ENCODE measurements around the gene PLEKHG3.
"Not testable (repeated sequence)": the region's sequence is repeated elsewhere in the genome, so short reads cannot be mapped to it uniquely, and the experiment has no call there.

The PLEKHG3 gene

DNA sequence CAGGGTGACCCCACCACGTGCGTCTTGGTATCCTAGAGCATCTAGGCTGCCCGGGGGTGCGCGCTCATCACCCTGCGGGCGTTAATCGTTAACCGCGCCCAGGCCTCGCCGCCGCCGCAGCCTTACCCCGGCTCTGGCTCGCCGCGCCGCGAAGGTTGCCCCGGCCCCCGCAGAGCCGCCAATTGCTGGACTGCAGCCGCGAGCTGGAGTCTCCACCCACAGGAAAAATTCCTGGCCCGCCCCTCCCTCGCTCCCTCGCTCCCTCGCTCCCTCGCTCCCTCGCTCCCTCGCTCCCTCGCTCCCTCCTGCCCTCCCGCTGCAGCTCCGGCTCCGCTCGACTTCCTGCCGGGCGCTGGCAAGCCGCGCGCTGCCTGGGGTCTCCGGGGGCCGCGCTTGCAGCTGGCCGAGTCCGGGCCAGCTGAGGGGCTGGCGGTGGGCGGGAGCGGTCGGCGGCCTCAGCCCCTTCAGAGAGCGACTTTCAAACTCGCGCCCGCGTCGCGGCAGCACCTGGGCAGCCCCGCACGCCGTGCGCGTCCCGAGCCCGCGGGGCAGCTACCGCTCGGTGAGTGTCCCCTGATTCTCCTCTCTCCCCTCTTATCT is at the start of gene PLEKHG3:
Gene PLEKHG3, plus strand, starts transcription at position 282 of the 600 bp plus-strand sequence. CDS start 23,208 bp downstream, outside the sequence.
- Mint-ChIP-seq H3K4me3 (peak within 1 kb of the TSS; percentile 70), H3K36me3 (ENCODE audit: low read depth) (no peaks in the 10 kb centered on the region), H3K4me1 (ENCODE audit: low read depth) (peaks cover 42% of the 10 kb centered on the region), H3K27me3 (peaks cover 61% of the 10 kb centered on the region), H3K27ac (no peak within 1 kb of the TSS), H3K9me3 (no peaks in the 10 kb centered on the region)

DNA sequence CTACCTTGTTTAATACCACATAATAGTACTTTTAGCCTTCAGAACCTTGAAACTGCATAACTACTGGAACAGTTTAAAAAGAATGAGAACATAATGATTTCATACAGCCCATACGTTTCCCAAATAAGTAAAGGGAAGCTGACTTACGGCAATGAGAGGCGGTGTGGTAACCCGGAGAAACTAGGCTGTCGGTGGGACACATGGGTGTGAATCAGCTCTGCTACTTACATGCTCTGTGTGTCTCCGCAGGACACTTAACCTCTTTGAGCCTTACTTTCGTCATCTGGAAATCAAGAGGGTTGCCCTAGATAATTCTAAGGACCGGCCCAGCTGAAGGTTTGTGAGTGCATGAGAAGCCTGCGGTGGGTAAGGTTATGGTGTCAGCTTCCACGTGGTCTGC is 49.3 kb upstream of the PLEKHG3 start:
- Mint-ChIP-seq H3K27ac (no peak overlapping the region), H3K4me3 (no peak overlapping the region), H3K27me3 (peaks cover 20% of the 10 kb centered on the region), H3K36me3 (ENCODE audit: low read depth) (no peaks in the 10 kb centered on the region), H3K4me1 (ENCODE audit: low read depth) (peaks cover 17% of the 10 kb centered on the region), H3K9me3 (no peaks in the 10 kb centered on the region)

DNA sequence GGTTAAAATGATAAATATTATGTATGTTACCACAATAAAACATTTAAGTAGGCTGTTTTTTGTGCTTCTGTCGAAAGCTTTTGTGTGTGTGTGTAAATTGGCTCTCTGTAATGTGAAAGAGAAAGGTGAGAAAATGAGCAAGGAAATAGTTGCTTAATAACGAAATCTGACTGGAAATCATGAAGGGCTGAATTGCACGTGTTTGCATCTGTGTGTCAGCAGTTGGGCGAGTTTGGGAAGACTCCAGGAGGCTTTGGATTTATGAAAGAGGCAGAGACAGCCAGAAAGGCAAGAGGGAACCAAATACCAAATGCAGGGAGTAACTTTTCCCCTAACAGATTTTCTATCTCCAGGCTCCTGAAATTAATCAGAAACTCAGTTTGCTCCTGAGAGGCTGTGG is 47.2 kb upstream of the PLEKHG3 start:
- no peak overlapping the region for H3K27ac Mint-ChIP-seq
- H3K4me1 Mint-ChIP-seq (ENCODE audit: low read depth), result peaks cover 17% of the 10 kb centered on the region
- no peaks in the 10 kb centered on the region for H3K36me3 Mint-ChIP-seq (ENCODE audit: low read depth)
- no peak overlapping the region for H3K4me3 Mint-ChIP-seq
- H3K9me3 Mint-ChIP-seq, result no peaks in the 10 kb centered on the region
- H3K27me3 Mint-ChIP-seq, result peaks cover 27% of the 10 kb centered on the region

DNA sequence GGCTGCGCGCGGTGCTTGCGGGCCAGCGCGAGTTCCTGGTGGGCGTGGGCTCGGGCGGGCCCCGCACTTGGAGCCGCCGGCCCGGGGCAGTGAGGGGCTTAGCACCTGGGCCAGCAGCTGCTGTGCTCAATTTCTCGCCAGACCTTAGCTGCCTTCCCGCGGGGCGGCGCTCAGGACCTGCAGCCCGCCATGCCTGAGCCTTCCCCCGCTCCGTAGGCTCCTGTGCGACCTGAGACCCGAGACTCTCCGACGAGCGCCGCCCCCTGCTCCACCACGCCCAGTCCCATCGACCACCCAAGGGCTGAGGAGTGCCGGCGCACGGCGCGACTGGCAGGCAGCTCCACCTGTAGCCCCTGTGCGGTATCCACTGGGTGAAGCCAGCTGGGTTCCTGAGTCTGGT is 46.0 kb upstream of the PLEKHG3 start:
- Mint-ChIP-seq H3K27ac (no peak overlapping the region), H3K4me1 (ENCODE audit: low read depth) (peaks cover 17% of the 10 kb centered on the region), H3K36me3 (ENCODE audit: low read depth) (no peaks in the 10 kb centered on the region), H3K4me3 (no peak overlapping the region), H3K27me3 (peaks cover 23% of the 10 kb centered on the region), H3K9me3 (no peaks in the 10 kb centered on the region)

DNA sequence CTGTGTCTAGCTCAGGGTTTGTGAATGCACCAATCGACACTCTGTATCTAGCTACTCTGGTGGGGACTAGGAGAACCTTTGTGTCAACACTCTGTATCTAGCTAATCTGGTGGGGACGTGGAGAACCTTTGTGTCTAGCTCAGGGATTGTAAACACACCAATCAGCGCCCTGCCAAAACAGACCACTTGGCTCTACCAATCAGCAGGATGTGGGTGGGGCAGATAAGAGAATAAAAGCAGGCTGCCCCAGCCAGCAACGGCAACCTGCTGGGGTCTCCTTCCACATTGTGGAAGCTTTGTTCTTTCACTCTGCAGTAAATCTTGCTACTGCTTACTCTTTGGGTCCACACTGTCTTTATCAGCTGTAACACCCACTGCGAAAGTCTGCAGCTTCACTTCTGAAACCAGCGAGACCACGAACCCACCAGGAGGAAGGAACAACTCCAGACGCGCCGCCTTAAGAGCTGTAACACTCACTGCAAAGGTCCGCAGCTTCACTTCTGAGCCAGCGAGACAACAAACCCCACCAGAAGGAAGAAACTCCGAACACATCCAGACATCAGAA is 45.4 kb upstream of the PLEKHG3 start:
- not testable (repeated sequence) for H3K9me3 Mint-ChIP-seq; H3K36me3 Mint-ChIP-seq (ENCODE audit: low read depth); H3K27ac Mint-ChIP-seq
- peaks cover 23% of the 10 kb centered on the region for H3K27me3 Mint-ChIP-seq
- peaks cover 16% of the 10 kb centered on the region for H3K4me1 Mint-ChIP-seq (ENCODE audit: low read depth)
- H3K4me3 Mint-ChIP-seq, result peak overlapping the region; percentile 60

DNA sequence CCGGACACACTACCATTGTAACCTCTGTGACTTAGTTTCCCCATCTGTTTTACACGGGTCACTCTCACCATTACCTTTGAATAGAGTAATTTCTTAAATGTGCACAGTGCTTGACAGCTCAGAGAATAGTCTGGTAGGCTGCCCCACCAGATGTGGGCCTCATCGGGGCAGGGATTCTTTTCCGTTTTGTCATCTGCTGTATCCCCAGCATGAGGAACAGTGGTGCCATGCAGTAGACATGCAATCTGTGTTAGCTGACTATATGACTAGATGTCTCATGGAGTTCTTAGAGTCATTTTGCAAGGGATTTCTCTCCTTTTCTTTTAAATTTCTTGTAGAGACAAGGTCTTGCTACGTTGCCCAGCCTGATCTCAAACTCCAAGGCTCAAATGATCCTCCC is 44.9 kb upstream of the PLEKHG3 start:
- H3K27me3 Mint-ChIP-seq, result peaks cover 23% of the 10 kb centered on the region
- peaks cover 10% of the 10 kb centered on the region for H3K4me1 Mint-ChIP-seq (ENCODE audit: low read depth)
- H3K9me3 Mint-ChIP-seq, result no peaks in the 10 kb centered on the region
- H3K27ac Mint-ChIP-seq, result no peak overlapping the region
- no peaks in the 10 kb centered on the region for H3K36me3 Mint-ChIP-seq (ENCODE audit: low read depth)
- peak overlapping the region; percentile 60 for H3K4me3 Mint-ChIP-seq

DNA sequence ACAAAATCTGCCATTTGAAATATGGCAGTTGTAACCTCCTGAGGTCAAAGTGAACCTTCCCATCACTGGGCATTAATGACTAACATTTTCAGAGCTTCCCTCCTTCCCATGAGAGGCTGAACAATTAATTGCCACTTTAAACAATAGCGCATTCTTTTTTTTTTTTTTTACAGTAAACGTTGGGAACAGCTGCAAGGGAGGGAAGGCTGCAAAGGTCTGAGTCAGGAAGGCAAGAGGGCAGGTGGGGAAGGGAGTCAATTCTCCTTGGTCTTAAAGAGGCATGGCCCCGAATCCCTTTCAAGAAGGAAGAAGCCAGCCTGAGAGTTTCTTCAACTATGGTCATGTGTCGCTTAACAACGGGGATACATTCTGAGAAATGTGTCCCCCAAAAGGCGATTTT is 41.0 kb upstream of the PLEKHG3 start:
- H3K27ac Mint-ChIP-seq, result no peak overlapping the region
- H3K4me1 Mint-ChIP-seq (ENCODE audit: low read depth), result peaks cover 9% of the 10 kb centered on the region
- H3K4me3 Mint-ChIP-seq, result no peak overlapping the region
- H3K9me3 Mint-ChIP-seq, result no peaks in the 10 kb centered on the region
- no peaks in the 10 kb centered on the region for H3K36me3 Mint-ChIP-seq (ENCODE audit: low read depth)
- H3K27me3 Mint-ChIP-seq, result peaks cover 19% of the 10 kb centered on the region

DNA sequence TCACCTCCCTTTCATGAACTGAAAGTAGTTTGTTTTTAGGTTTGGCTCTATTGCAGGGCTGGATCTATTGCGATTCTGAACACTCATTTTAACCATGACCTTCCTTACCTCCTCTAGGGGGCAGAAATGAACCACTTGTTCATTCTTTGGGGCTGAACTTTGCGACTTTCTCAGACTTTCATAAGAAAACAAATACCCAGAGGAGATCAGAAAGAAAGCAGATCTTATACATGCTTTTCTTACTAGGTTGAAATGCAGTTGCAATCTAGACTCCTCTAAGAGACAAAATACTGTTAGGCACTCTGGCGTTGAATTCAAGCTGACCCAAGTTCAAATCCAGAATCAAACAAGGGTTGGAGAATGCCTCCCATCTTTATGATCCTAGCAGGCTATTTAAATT is 32.6 kb upstream of the PLEKHG3 start:
- Mint-ChIP-seq H3K36me3 (ENCODE audit: low read depth) (no peaks in the 10 kb centered on the region), H3K27ac (no peak overlapping the region), H3K9me3 (no peaks in the 10 kb centered on the region), H3K4me1 (ENCODE audit: low read depth) (peaks cover 13% of the 10 kb centered on the region), H3K27me3 (no peaks in the 10 kb centered on the region), H3K4me3 (no peak overlapping the region)

DNA sequence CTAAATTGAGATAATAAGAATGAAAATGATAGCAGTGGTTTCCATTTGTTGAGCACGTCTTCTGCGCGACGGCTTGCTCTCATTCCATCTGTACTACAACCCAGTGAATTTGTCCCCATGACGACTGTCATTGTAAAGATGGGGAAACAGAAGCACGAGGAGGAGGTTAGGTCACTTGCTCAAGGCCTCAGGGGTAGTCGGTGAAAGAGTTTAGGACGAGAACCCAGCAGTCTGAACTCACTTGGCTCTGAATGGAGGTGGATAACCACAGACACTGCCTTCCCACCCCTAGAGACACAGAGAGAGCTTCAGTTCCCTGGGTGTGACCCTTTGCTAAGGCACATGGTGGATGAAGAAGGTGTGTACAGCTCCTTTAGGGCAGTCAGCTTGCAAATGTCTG is 30.9 kb upstream of the PLEKHG3 start:
- H3K27ac Mint-ChIP-seq, result no peak overlapping the region
- H3K36me3 Mint-ChIP-seq (ENCODE audit: low read depth), result no peaks in the 10 kb centered on the region
- H3K27me3 Mint-ChIP-seq, result no peaks in the 10 kb centered on the region
- H3K4me1 Mint-ChIP-seq (ENCODE audit: low read depth), result peaks cover 13% of the 10 kb centered on the region
- H3K9me3 Mint-ChIP-seq, result no peaks in the 10 kb centered on the region
- H3K4me3 Mint-ChIP-seq, result no peak overlapping the region

DNA sequence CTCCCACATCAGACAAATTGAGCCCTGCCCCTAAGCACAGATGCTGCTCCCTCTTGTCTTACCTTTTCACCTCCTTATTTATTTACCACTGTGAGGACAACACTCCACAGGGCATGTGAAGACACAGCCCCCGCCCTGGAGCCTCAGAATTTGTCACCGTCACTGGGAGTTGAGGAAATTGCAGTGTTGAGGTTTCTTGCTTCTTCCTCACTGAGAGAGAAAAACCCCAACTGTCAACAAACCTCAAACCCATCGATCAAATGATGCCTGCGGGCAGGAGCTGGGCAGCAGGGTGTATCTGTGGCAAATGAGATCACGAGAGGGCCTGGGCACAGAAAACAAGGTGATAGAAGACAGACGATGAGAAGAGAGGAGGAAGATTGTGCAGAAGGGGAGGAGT is 30.5 kb upstream of the PLEKHG3 start:
- H3K9me3 Mint-ChIP-seq, result no peaks in the 10 kb centered on the region
- no peak overlapping the region for H3K27ac Mint-ChIP-seq
- H3K27me3 Mint-ChIP-seq, result no peaks in the 10 kb centered on the region
- peaks cover 13% of the 10 kb centered on the region for H3K4me1 Mint-ChIP-seq (ENCODE audit: low read depth)
- H3K36me3 Mint-ChIP-seq (ENCODE audit: low read depth), result no peaks in the 10 kb centered on the region
- H3K4me3 Mint-ChIP-seq, result no peak overlapping the region

DNA sequence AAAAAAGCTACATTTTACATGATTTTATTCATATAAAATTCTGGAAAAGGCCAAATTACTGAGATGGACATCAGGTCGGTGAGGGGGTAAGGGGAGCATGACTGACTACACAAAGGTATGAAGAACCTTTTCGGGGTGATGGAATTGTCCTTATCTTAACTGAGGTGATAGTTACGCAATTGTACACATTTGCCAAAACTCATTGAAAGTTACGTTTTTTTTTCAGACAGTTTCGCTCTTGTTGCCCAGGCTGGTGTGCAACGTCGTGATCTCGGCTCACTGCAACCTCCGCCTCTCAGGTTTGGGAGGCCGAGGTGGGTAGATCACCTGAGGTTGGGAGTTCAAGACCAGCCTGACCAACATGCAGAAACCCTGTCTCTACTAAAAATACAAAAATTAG is 29.4 kb upstream of the PLEKHG3 start:
- Mint-ChIP-seq H3K9me3 (no peaks in the 10 kb centered on the region), H3K36me3 (ENCODE audit: low read depth) (no peaks in the 10 kb centered on the region), H3K27ac (no peak overlapping the region), H3K4me3 (no peak overlapping the region), H3K27me3 (no peaks in the 10 kb centered on the region), H3K4me1 (ENCODE audit: low read depth) (peaks cover 13% of the 10 kb centered on the region)

DNA sequence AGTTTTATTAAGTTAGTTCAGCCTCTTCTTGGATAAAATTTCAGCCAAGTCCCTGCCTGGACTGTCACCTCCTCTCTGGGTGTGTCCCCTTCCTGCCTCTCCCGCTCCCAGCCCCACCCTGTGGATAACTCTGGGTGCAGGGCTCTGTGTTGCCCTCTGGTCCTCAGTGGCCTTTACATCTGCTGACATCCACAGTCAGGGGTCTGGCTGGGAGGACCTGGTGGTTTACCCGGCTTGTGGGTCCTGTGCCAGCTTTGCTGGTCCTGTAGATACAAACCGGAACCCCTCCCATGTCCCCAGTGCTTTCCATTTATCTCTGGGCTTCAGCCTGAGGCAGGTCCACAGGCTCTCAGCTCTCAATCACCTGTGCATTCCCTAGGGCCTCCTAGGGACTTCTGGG is 28.9 kb upstream of the PLEKHG3 start:
- no peaks in the 10 kb centered on the region for H3K9me3 Mint-ChIP-seq
- no peaks in the 10 kb centered on the region for H3K36me3 Mint-ChIP-seq (ENCODE audit: low read depth)
- no peak overlapping the region for H3K4me3 Mint-ChIP-seq
- H3K4me1 Mint-ChIP-seq (ENCODE audit: low read depth), result peaks cover 13% of the 10 kb centered on the region
- no peaks in the 10 kb centered on the region for H3K27me3 Mint-ChIP-seq
- no peak overlapping the region for H3K27ac Mint-ChIP-seq

DNA sequence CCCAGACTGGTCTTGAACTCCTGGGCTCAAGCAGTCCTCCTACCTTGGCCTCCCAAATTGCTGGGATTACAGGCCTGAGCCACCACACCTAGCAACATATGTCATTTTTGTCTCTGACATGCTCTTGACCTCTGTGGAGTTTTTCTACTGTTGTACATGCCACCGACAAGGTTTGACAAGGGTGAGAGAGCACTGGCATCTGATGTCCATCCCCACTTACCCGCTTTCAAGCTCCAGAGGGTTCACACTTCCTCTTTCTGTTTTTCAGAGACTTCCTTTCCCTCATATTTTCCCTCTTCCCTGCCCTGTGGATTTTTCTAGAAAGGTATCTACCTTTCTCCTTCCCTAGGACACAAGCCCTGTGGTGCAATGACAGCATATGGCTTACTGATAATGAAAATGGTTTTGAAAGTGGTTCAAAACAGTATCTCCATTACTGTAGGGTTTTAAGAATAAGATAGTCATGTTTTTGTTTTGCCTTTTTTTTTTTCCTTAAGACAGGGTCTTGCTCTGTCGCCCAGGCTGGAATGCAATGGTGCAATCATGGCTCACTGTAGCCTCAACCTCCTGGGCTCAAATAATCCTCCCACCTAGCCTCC is 27.7 kb upstream of the PLEKHG3 start:
- H3K27ac Mint-ChIP-seq, result no peak overlapping the region
- H3K36me3 Mint-ChIP-seq (ENCODE audit: low read depth), result no peaks in the 10 kb centered on the region
- no peaks in the 10 kb centered on the region for H3K9me3 Mint-ChIP-seq
- H3K4me3 Mint-ChIP-seq, result no peak overlapping the region
- no peaks in the 10 kb centered on the region for H3K27me3 Mint-ChIP-seq
- H3K4me1 Mint-ChIP-seq (ENCODE audit: low read depth), result peaks cover 13% of the 10 kb centered on the region

DNA sequence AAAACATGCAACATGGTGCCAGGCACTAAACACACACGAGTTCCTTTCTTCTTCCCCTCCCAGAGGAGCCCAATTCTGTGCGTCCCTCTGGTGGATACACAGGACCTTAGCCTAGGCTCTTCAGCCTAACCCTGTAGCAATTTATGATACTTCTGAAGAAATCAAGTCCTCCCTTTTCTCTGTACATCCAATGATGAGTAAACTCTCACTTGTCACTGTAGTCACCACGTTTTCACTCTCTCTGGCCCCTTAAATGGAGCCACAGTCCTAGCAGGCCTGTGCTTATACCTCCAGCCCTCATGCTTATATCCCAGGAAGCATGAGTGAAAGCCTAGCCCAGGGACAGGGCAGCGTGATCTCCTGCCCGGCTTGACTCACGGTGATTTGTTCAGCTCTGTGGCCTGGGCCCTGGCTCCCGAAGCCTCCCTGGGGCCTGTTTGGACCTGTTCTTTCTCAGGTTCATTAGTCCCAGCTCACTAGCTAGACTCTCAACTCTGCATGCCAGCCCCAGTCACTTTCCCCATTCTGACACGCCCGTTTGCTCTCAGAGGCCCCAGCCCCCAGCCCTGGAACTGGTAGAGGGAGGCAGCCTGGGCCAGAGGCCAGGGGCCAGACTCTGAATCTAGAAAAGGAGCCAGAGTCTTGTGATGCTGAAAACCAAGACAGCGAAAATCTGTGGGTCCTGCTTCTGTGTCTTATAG is 24.1 kb upstream of the PLEKHG3 start:
- no peaks in the 10 kb centered on the region for H3K27me3 Mint-ChIP-seq
- no peak overlapping the region for H3K27ac Mint-ChIP-seq
- H3K4me1 Mint-ChIP-seq (ENCODE audit: low read depth), result no peaks in the 10 kb centered on the region
- H3K36me3 Mint-ChIP-seq (ENCODE audit: low read depth), result no peaks in the 10 kb centered on the region
- H3K9me3 Mint-ChIP-seq, result no peaks in the 10 kb centered on the region
- no peak overlapping the region for H3K4me3 Mint-ChIP-seq

DNA sequence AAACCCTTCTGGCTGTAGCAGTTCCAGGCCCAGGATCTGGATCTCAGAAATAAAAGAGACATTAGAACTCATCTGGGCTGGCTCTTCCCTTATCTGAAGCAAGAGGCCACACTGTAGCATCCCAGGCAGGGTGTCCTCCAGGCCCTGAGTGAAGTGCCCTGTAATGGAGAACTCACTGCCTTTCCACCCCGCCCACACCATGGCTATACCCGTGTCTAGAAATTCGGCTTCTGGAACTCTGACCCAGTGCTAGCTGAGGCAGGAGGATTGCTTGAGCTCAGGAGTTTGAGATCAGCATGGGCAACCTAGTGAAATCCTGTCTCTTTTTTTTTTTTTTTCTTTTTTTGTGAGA is 23.5 kb upstream of the PLEKHG3 start:
- Mint-ChIP-seq H3K27ac (no peak overlapping the region), H3K4me1 (ENCODE audit: low read depth) (no peaks in the 10 kb centered on the region), H3K27me3 (no peaks in the 10 kb centered on the region), H3K9me3 (no peaks in the 10 kb centered on the region), H3K4me3 (no peak overlapping the region), H3K36me3 (ENCODE audit: low read depth) (no peaks in the 10 kb centered on the region)

Data from stimulated activated naive CD8-positive, alpha-beta T cell treated with anti-CD3 and anti-CD28 coated beads, Interleukin-15, Interleukin-2, amounts not matched to agents 100 ng/mL and 50 ng/mL, for 24 hours (primary cell).